ENCODE data around the gene NAAA.

DNA sequence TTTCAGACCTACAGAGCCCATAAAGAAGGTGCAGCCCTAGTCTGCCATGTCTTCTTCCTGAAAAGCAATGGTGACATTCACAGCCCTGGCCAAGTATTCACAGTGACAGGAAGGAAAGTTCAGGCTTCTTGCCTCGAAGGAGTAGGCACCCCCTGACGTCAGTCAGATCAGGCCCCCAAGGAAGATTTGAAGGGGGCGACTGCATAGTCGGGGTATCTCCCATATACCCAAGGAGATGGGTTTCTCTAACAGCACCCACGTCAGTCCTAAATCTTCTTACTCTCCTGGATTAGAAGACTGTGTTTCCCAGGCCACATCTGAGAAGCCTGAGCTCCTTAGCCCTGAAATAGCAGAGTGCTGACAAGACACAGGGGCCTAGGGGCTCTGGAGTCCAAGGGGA lies 38.5 kb downstream of the NAAA start, which contains the start of gene PPEF2:
- TF ChIP-seq, protein P1, sequence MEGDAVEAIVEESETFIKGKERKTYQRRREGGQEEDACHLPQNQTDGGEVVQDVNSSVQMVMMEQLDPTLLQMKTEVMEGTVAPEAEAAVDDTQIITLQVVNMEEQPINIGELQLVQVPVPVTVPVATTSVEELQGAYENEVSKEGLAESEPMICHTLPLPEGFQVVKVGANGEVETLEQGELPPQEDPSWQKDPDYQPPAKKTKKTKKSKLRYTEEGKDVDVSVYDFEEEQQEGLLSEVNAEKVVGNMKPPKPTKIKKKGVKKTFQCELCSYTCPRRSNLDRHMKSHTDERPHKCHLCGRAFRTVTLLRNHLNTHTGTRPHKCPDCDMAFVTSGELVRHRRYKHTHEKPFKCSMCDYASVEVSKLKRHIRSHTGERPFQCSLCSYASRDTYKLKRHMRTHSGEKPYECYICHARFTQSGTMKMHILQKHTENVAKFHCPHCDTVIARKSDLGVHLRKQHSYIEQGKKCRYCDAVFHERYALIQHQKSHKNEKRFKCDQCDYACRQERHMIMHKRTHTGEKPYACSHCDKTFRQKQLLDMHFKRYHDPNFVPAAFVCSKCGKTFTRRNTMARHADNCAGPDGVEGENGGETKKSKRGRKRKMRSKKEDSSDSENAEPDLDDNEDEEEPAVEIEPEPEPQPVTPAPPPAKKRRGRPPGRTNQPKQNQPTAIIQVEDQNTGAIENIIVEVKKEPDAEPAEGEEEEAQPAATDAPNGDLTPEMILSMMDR (conservative IDR thresholded peaks at IDR 0.05; ENCODE audit: low read depth, low read length): no peak
- no peak for TF ChIP-seq SMC3 (IDR thresholded peaks at IDR 0.05; ENCODE audit: low read depth, low read length)
- no peak for TF ChIP-seq POLR2A (IDR thresholded peaks at IDR 0.05; ENCODE audit: low read depth, low read length)
- no peak for TF ChIP-seq RAD21 (IDR thresholded peaks at IDR 0.05; ENCODE audit: low read length)
- TF ChIP-seq, protein P2, sequence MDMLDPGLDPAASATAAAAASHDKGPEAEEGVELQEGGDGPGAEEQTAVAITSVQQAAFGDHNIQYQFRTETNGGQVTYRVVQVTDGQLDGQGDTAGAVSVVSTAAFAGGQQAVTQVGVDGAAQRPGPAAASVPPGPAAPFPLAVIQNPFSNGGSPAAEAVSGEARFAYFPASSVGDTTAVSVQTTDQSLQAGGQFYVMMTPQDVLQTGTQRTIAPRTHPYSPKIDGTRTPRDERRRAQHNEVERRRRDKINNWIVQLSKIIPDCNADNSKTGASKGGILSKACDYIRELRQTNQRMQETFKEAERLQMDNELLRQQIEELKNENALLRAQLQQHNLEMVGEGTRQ (IDR thresholded peaks at IDR 0.05; ENCODE audit: low read depth, low read length): no peak
- TF ChIP-seq, protein P3, sequence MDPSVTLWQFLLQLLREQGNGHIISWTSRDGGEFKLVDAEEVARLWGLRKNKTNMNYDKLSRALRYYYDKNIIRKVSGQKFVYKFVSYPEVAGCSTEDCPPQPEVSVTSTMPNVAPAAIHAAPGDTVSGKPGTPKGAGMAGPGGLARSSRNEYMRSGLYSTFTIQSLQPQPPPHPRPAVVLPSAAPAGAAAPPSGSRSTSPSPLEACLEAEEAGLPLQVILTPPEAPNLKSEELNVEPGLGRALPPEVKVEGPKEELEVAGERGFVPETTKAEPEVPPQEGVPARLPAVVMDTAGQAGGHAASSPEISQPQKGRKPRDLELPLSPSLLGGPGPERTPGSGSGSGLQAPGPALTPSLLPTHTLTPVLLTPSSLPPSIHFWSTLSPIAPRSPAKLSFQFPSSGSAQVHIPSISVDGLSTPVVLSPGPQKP (IDR thresholded peaks at IDR 0.05; ENCODE audit: borderline replicate concordance, low read depth, low read length): no peak
- TF ChIP-seq BHLHE40 (IDR thresholded peaks at IDR 0.05; ENCODE audit: low read depth, low read length): no peak
- TF ChIP-seq CEBPB (IDR thresholded peaks at IDR 0.05; ENCODE audit: low read depth, low read length): no peak
- no peak for TF ChIP-seq FOS (IDR thresholded peaks at IDR 0.05; ENCODE audit: low read depth, low read length)
- no peak for TF ChIP-seq RFX5 (IDR thresholded peaks at IDR 0.05; ENCODE audit: low read depth, low read length)
- TF ChIP-seq RCOR1 (IDR thresholded peaks at IDR 0.05; ENCODE audit: insufficient replicate concordance, low read length): no peak

Measured in IMR-90 (cell line).